K562 (cell line): ENCODE results near the gene AP2A2. TPM values are rescaled to one million over a fixed set of nuclear protein-coding genes. Genes with fewer than 3 reads are reported as not detected.

Source experiments
- ATAC-seq: fragments of 200-7000 bp; cut with Tn5 transposase; 3 replicates; pipeline ENCODE4 v1.9.1; 2020; ENCODE audit warnings: moderate library complexity
- BruUV-seq: library from RNA; stranded (reverse); fragments of 400-500 nt; replicated peaks from 2 replicates; lab custom pipeline; 2021; lab: Mats Ljungman, UMichigan
- CTCF ChIA-PET: fragments of 300-600 bp; formaldehyde crosslinking; extraction: SDS; loops from one replicate; lab custom pipeline; 2021; ENCODE audit warnings: low intra/inter-chr PET ratio; lab: Yijun Ruan, JAX
- POLR2A ChIA-PET: fragments of 300-600, 350-650 bp; sonication (Branson Sonifier 250); formaldehyde crosslinking; extraction: SDS; loops from one replicate; lab custom pipeline; 2021; ENCODE audit warnings: antibody characterized with exemption, inconsistent platforms; lab: Yijun Ruan, JAX
- DNase-seq, 4 experiments: peaks; one replicate each; pipeline versions ENCODE4 v3.0.0 to v3.0.0-alpha.2; 2011 to 2018; ENCODE audit warnings: low spot score in 3 of 4, mixed read lengths in 3 of 4; ENCODE audit errors: extremely low read depth in 1 of 4
- FAIRE-seq: peaks from 2 replicates; lab custom pipeline; 2011; peaks lifted over from hg19 to GRCh38; lab: Jason Lieb, UNC
- H2AFZ ChIP-seq: 2 replicates; pipeline ENCODE4 v1.6.0; 2011; ENCODE audit warnings: low read depth, low read length, control low read depth, inconsistent platforms
- H3K27ac ChIP-seq: fragments of 200-600 bp; 3 replicates; pipeline ENCODE4 v1.8.0; 2011; ENCODE audit warnings: low read depth, mild to moderate bottlenecking, control low read depth, inconsistent platforms, low read length, moderate library complexity, mixed read lengths; ENCODE audit errors: extremely low read depth
- H3K27me3 ChIP-seq, 2 experiments: fragments of 300-600 bp in 1 of 2; 2 replicates in 1 of 2; 3 replicates in 1 of 2; pipeline versions ENCODE4 v1.6.0 to v1.8.0; 2011; ENCODE audit warnings: inconsistent platforms in 2 of 2, low read length in 2 of 2, mild to moderate bottlenecking in 1 of 2, mixed read lengths in 1 of 2, moderate library complexity in 1 of 2; ENCODE audit not compliant: control insufficient read depth in 2 of 2, insufficient read depth in 2 of 2
- H3K36me3 ChIP-seq: fragments of 300-600 bp; 3 replicates; pipeline ENCODE4 v1.8.0; 2011; ENCODE audit warnings: mild to moderate bottlenecking, low read length, inconsistent platforms; ENCODE audit not compliant: control insufficient read depth, insufficient read depth
- H3K4me1 ChIP-seq, 2 experiments: fragments of 200-600 bp in 1 of 2; replicated peaks in 1 of 2; 2 replicates in 1 of 2; 3 replicates in 1 of 2; pipeline versions ENCODE4 v1.5.1 to v1.8.0; 2011; ENCODE audit warnings: inconsistent platforms in 2 of 2, low read length in 2 of 2, mild to moderate bottlenecking in 1 of 2, mixed read lengths in 1 of 2, moderate library complexity in 1 of 2; ENCODE audit not compliant: control insufficient read depth in 2 of 2, insufficient read depth in 2 of 2
- H3K4me2 ChIP-seq: 2 replicates; pipeline ENCODE4 v1.6.1; 2011; ENCODE audit warnings: low read length, control low read depth, inconsistent platforms, mixed read lengths; ENCODE audit not compliant: insufficient read depth
- H3K4me3 ChIP-seq: fragments of 200-600 bp; sonication (generic), shearing (Covaris generic); 2 replicates; pipeline ENCODE4 v1.5.1; 2016; ENCODE audit warnings: control low read depth, inconsistent platforms
- H3K79me2 ChIP-seq: fragments of 200-600 bp; 3 replicates; pipeline ENCODE4 v1.8.0; 2011; ENCODE audit warnings: low read length, inconsistent platforms; ENCODE audit not compliant: control insufficient read depth, insufficient read depth
- H3K9ac ChIP-seq, 2 experiments: 2 replicates each; pipeline versions ENCODE4 v1.6.0 to v1.6.1; 2011; ENCODE audit warnings: low read depth in 2 of 2, low read length in 2 of 2, control low read depth in 1 of 2, inconsistent platforms in 1 of 2, mild to moderate bottlenecking in 1 of 2, mixed read lengths in 1 of 2; ENCODE audit not compliant: insufficient read depth in 1 of 2
- H3K9me1 ChIP-seq: one replicate; pipeline ENCODE4 v1.6.0; 2011; ENCODE audit warnings: inconsistent platforms, mild to moderate bottlenecking, low read length, moderate library complexity; ENCODE audit not compliant: control insufficient read depth, insufficient read depth
- H3K9me3 ChIP-seq: replicated peaks from 2 replicates; pipeline ENCODE4 v1.5.1; 2011; ENCODE audit warnings: low read depth, low read length, inconsistent platforms; ENCODE audit not compliant: control insufficient read depth, insufficient read depth
- H4K20me1 ChIP-seq: replicated peaks from 2 replicates; pipeline ENCODE4 v1.6.1; 2011; ENCODE audit warnings: low read length, inconsistent platforms, mixed read lengths; ENCODE audit not compliant: control insufficient read depth, insufficient read depth
- CHD4 ChIP-seq: fragments of 200-600 bp; sonication (generic); IDR thresholded peaks from 3 replicates; pipeline ENCODE4 v1.6.1; 2012; ENCODE audit warnings: low read depth, mild to moderate bottlenecking, mixed read lengths, low read length, inconsistent platforms; ENCODE audit not compliant: insufficient read depth, insufficient replicate concordance, poor library complexity, severe bottlenecking
- LEF1 ChIP-seq: fragments of 450-650 bp; IDR thresholded peaks from 2 replicates; pipeline ENCODE4 v1.6.1; 2016; ENCODE audit warnings: mild to moderate bottlenecking
- MAFF ChIP-seq: IDR thresholded peaks from 2 replicates; pipeline ENCODE4 v1.6.1; 2012; ENCODE audit warnings: low read length, improper control_type of control experiment
- MCM5 ChIP-seq: fragments of 450-650 bp; IDR thresholded peaks from 2 replicates; pipeline ENCODE4 v1.6.1; 2016; ENCODE audit warnings: low read depth
- MYC ChIP-seq, 2 experiments: fragments of 250-450 bp in 1 of 2; sonication (Bioruptor Pico) in 1 of 2; IDR thresholded peaks; 2 replicates each; pipeline versions ENCODE4 v1.5.1 to v1.6.1; 2012 to 2021; ENCODE audit warnings: low read depth in 2 of 2, borderline replicate concordance in 1 of 2, improper control_type of control experiment in 1 of 2, low read length in 1 of 2, mild to moderate bottlenecking in 1 of 2, moderate library complexity in 1 of 2
- POLR2A ChIP-seq: fragments of 450-650 bp; conservative IDR thresholded peaks from 2 replicates; pipeline ENCODE4 v1.6.1; 2016
- POLR2G ChIP-seq: fragments of 200-400 bp; formaldehyde crosslinking; IDR thresholded peaks from 2 replicates; pipeline ENCODE4 v1.6.1; 2017; ENCODE audit warnings: low read depth, mild to moderate bottlenecking, antibody characterized with exemption, low read length, moderate library complexity
- ZBED1 ChIP-seq: IDR thresholded peaks from 2 replicates; pipeline ENCODE4 v1.6.1; 2014
- ZNF23 ChIP-seq: fragments of 250-450 bp; sonication (Bioruptor Pico); IDR thresholded peaks from 2 replicates; pipeline ENCODE4 v1.4.0; 2020; ENCODE audit warnings: mild to moderate bottlenecking
- ZNF3 ChIP-seq: fragments of 250-450 bp; sonication (Bioruptor Pico); IDR thresholded peaks from 2 replicates; pipeline ENCODE4 v1.5.0; 2021; ENCODE audit warnings: mild to moderate bottlenecking, moderate library complexity
- whole genome bisulfite sequencing: fragments of 100-300 bp; shearing (Covaris generic); methylation state at CpG from one replicate; pipeline ENCODE4 v1.1.6; 2016; ENCODE audit warnings: low coverage, mixed read lengths; ENCODE audit not compliant: insufficient coverage; ENCODE audit errors: missing lambda C conversion rate; 5-methylcytosine and 5-hydroxymethylcytosine counted together
- in situ Hi-C: fragments of 300-500 bp; cut with MboI; formaldehyde crosslinking; loops from 4 replicates; pipeline ENCODE4 v1.15.0; 2018; ENCODE audit warnings: inconsistent platforms, mixed read lengths
- intact Hi-C: fragments of 100-400 bp; cut with micrococcal nuclease; formaldehyde crosslinking; loops from 2 replicates; pipeline ENCODE4 v1.14.2; 2022
- polyA plus RNA-seq, 8 experiments: library from polyadenylated mRNA; depleted of rRNA in 4 of 8; stranded (reverse) in 5 of 8; unstranded in 3 of 8; fragments of >200 nt; fragmentation: Nextera tagmentation in 2 of 8; fragmentation: Illumina TruSeq in 1 of 8; extraction: Ambion mirVana in 2 of 8; extraction: Trizol in 1 of 8; gene quantifications; 2 replicates each; pipeline versions ENCODE4 v1.2.1 to v1.2.3, GENCODE V29; 2011 to 2014; ENCODE audit warnings: inconsistent platforms in 1 of 8, missing spikeins in 1 of 8
- total RNA-seq, 7 experiments: library from RNA; depleted of rRNA in 6 of 7; stranded (reverse); fragments of >200 nt in 6 of 7; fragmentation: Illumina TruSeq in 2 of 7; extraction: Trizol in 2 of 7; gene quantifications; 2 replicates each; pipeline versions ENCODE4 v1.2.1 to v1.2.3, GENCODE V29; 2011 to 2021; ENCODE audit warnings: low replicate concordance in 1 of 7
- TF ChIP-seq, protein P1 (sequence below): sonication (generic); formaldehyde crosslinking; IDR thresholded peaks from 2 replicates; pipeline ENCODE4 v1.8.1; 2023; ENCODE audit warnings: mild to moderate bottlenecking, missing genetic modification reagents, moderate library complexity
- TF ChIP-seq, protein P2 (sequence below): IDR thresholded peaks from 3 replicates; pipeline ENCODE4 v1.6.1; 2011; ENCODE audit warnings: borderline replicate concordance, mild to moderate bottlenecking; ENCODE audit not compliant: insufficient read length, insufficient read depth
- TF ChIP-seq, protein P3 (sequence below), 2 experiments: fragments of 250-450 bp in 1 of 2; fragments of 450-650 bp in 1 of 2; sonication (Bioruptor Pico) in 1 of 2; IDR thresholded peaks; 2 replicates each; pipeline versions ENCODE4 v1.6.1 to v1.8.0; 2016 to 2021; ENCODE audit warnings: mild to moderate bottlenecking in 2 of 2, moderate library complexity in 2 of 2, missing compliant biosample characterization in 1 of 2, missing genetic modification characterization in 1 of 2

The AP2A2 gene
- total and polyA plus RNA-seq, 9 of the 15 experiments (the other 6 are each of a cell fraction or from before 2014, with no cell fraction given) = 0.69 to 41.7 (median 15.2) TPM

DNA sequence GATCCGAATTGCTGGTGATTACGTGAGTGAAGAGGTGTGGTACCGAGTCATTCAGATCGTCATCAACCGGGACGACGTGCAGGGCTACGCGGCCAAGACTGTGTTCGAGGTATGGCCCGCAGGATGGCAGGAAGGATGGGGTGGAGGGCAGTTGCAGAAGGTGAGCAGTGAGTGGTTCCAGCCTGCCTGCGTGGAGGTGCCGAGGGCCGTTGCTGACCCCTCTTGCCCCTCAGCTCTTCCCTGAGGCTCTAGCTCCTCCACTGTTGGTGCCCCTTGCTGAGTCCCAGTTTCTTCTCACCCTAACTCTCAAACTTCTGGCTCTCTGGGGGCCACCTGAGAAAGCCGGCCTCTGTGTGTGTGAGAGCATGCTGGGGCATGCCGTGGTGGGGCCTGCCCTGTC, 66.9 kb downstream of the AP2A2 start:
- 92% methylated on average over 15 of the region's 16 CpGs for WGBS
- Histone ChIP-seq H3K36me3 (peaks cover 53% of the 10 kb centered on the region; the same call in 2 of the 3 replicates), H3K27me3 (no peaks in the 10 kb centered on the region), H3K4me2 (no peak overlapping the region), H3K27ac (no peak overlapping the region), H3K4me1 (peaks cover 0 to 19% of the 10 kb centered on the region in 2 experiments; a peak in 3 of 5 replicates), H3K9me1 (no peaks in the 10 kb centered on the region), H3K9me3 (no peaks in the 10 kb centered on the region), H3K4me3 (no peak overlapping the region), H3K79me2 (no peaks in the 10 kb centered on the region), H4K20me1 (no peaks in the 10 kb centered on the region), H3K9ac (no peak overlapping the region), H2AFZ (no peak overlapping the region)
- TF ChIP-seq POLR2G (peak; percentile 10; the same call in 1 of the 2 replicates), LEF1 (no peak), MAFF (no peak)
- FAIRE-seq (no peak), ATAC-seq (no peak), DNase-seq (no peak)
- in situ Hi-C loops (no loop called here), intact Hi-C loops (no loop called here)
- POLR2A ChIA-PET = interaction anchor here (1.6 kb wide), 1 partner anchor 15 kb away, joined by 4 read pairs; no protein-coding TSS in a partner anchor
- no TSS peak for BruUV-seq
- CTCF ChIA-PET = no interaction called here

DNA sequence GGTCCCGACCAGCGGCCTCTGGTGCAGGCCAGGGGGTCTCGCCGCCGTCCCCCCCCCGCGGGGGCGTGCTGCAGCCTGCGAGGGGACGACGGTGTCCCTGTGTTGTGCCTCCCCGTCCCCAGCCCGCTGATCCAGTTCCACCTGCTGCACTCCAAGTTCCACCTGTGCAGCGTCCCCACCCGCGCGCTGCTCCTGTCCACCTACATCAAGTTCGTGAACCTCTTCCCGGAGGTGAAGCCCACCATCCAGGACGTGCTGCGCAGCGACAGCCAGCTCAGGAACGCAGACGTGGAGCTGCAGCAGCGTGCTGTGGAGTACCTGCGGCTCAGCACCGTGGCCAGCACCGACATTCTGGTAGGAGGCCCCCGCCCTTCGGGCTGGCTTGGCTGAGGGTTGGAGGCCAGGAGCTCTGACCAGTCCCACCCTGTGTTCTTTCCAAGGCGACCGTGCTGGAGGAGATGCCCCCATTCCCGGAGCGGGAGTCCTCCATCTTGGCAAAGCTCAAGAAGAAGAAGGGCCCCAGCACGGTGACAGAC, 68.0 kb downstream of the AP2A2 start:
- no peaks in the 10 kb centered on the region for H3K9me1 ChIP-seq
- FAIRE-seq (no peak), DNase-seq (no peak), ATAC-seq (no peak)
- CTCF ChIA-PET = no interaction called here
- H3K27me3 ChIP-seq = no peaks in the 10 kb centered on the region
- WGBS = 93% methylated on average over 25 of the region's 35 CpGs
- no peak overlapping the region for H3K9ac ChIP-seq
- no peak overlapping the region for H3K4me2 ChIP-seq
- no peaks in the 10 kb centered on the region for H4K20me1 ChIP-seq
- H3K36me3 ChIP-seq = peaks cover 47% of the 10 kb centered on the region; the same call in 2 of the 3 replicates
- H3K9me3 ChIP-seq = no peaks in the 10 kb centered on the region
- no peak overlapping the region for H2AFZ ChIP-seq
- intact Hi-C loops (no loop called here), in situ Hi-C loops (no loop called here)
- no TSS peak for BruUV-seq
- no peak overlapping the region for H3K4me3 ChIP-seq
- H3K27ac ChIP-seq = no peak overlapping the region
- H3K4me1 ChIP-seq = peaks cover 0 to 13% of the 10 kb centered on the region in 2 experiments; a peak in 3 of 5 replicates
- POLR2A ChIA-PET = interaction anchor here (1.6 kb wide), 1 partner anchor 14 kb away, joined by 4 read pairs; no protein-coding TSS in a partner anchor
- H3K79me2 ChIP-seq = no peaks in the 10 kb centered on the region
- TF ChIP-seq MCM5 (no peak), ZBED1 (no peak), ZNF3 (CRISPR knock-in tag) (no peak), POLR2A (no peak), ZNF23 (CRISPR knock-in tag) (no peak), MYC (IDR thresholded peaks at IDR 0.05; ENCODE audit: low read depth, low read length) (no peak), MYC (CRISPR knock-in tag; IDR thresholded peaks at IDR 0.05; ENCODE audit: borderline replicate concordance, low read depth) (no peak), CHD4 (no peak)
- TF ChIP-seq, protein P1, sequence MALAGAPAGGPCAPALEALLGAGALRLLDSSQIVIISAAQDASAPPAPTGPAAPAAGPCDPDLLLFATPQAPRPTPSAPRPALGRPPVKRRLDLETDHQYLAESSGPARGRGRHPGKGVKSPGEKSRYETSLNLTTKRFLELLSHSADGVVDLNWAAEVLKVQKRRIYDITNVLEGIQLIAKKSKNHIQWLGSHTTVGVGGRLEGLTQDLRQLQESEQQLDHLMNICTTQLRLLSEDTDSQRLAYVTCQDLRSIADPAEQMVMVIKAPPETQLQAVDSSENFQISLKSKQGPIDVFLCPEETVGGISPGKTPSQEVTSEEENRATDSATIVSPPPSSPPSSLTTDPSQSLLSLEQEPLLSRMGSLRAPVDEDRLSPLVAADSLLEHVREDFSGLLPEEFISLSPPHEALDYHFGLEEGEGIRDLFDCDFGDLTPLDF (CRISPR knock-in tag) = no peak
- TF ChIP-seq, protein P2, sequence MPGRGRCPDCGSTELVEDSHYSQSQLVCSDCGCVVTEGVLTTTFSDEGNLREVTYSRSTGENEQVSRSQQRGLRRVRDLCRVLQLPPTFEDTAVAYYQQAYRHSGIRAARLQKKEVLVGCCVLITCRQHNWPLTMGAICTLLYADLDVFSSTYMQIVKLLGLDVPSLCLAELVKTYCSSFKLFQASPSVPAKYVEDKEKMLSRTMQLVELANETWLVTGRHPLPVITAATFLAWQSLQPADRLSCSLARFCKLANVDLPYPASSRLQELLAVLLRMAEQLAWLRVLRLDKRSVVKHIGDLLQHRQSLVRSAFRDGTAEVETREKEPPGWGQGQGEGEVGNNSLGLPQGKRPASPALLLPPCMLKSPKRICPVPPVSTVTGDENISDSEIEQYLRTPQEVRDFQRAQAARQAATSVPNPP = no peak
- TF ChIP-seq, protein P3, sequence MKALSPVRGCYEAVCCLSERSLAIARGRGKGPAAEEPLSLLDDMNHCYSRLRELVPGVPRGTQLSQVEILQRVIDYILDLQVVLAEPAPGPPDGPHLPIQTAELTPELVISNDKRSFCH (CRISPR knock-in tag; IDR thresholded peaks at IDR 0.05) = no peak
- TF ChIP-seq, protein P3 (tag; IDR thresholded peaks at IDR 0.05) = no peak
